Measurements from ENCODE around the gene KRT10. TPM values are rescaled to one million over a fixed set of nuclear protein-coding genes. Genes with fewer than 3 reads are reported as not detected.

Gene KRT10
- total RNA-seq, 1 experiment from 2014 or later: 62.3 TPM

GRCh38 chr17:40778461-40778860 is 44.0 kb downstream of the KRT10 start:
- POLR2A ChIA-PET: no interaction called here
- no TSS peak for BruUV-seq (replicated peaks)
- RAD21 ChIA-PET (ENCODE audit: low non-redundant PET in 1 of 2, low total read pairs in 2 of 2, uncharacterized antibody in 2 of 2, unreplicated experiment in 2 of 2): no interaction called here
- no peak overlapping the region for H3K27ac ChIP-seq (ENCODE audit: low read depth, low read length)
- H3K27me3 ChIP-seq (ENCODE audit: insufficient read depth, low read length): no peaks in the 10 kb centered on the region
- no peak overlapping the region for H3K4me3 ChIP-seq (replicated peaks in 1 of 2; ENCODE audit: low read depth in 1 of 2, low read length in 2 of 2)
- CTCF ChIA-PET: no interaction called here
- H3K4me1 ChIP-seq (ENCODE audit: control insufficient read depth in 1 of 2, insufficient read depth in 2 of 2, low read length in 2 of 2): no peaks in the 10 kb centered on the region
- ATAC-seq: no peak
- TF ChIP-seq TCF7L2 (IDR thresholded peaks at IDR 0.05; ENCODE audit: borderline replicate concordance, extremely low read depth, insufficient read depth, insufficient read length) (no peak), POLR2AphosphoS5 (IDR thresholded peaks at IDR 0.05; ENCODE audit: low read depth, low read length) (no peak), SRF (IDR thresholded peaks at IDR 0.05; ENCODE audit: low read depth) (no peak), MAX (IDR thresholded peaks at IDR 0.05) (no peak), EZH2 (IDR thresholded peaks at IDR 0.05) (no peak), ZBTB33 (IDR thresholded peaks at IDR 0.05; ENCODE audit: extremely low read depth, insufficient replicate concordance, low read length) (no peak), EZH2phosphoT487 (IDR thresholded peaks at IDR 0.05; ENCODE audit: borderline replicate concordance) (no peak), CEBPB (IDR thresholded peaks at IDR 0.05; ENCODE audit: low read depth) (no peak), JUND (IDR thresholded peaks at IDR 0.05) (no peak)
- TF ChIP-seq, protein P1, sequence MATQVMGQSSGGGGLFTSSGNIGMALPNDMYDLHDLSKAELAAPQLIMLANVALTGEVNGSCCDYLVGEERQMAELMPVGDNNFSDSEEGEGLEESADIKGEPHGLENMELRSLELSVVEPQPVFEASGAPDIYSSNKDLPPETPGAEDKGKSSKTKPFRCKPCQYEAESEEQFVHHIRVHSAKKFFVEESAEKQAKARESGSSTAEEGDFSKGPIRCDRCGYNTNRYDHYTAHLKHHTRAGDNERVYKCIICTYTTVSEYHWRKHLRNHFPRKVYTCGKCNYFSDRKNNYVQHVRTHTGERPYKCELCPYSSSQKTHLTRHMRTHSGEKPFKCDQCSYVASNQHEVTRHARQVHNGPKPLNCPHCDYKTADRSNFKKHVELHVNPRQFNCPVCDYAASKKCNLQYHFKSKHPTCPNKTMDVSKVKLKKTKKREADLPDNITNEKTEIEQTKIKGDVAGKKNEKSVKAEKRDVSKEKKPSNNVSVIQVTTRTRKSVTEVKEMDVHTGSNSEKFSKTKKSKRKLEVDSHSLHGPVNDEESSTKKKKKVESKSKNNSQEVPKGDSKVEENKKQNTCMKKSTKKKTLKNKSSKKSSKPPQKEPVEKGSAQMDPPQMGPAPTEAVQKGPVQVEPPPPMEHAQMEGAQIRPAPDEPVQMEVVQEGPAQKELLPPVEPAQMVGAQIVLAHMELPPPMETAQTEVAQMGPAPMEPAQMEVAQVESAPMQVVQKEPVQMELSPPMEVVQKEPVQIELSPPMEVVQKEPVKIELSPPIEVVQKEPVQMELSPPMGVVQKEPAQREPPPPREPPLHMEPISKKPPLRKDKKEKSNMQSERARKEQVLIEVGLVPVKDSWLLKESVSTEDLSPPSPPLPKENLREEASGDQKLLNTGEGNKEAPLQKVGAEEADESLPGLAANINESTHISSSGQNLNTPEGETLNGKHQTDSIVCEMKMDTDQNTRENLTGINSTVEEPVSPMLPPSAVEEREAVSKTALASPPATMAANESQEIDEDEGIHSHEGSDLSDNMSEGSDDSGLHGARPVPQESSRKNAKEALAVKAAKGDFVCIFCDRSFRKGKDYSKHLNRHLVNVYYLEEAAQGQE (IDR thresholded peaks at IDR 0.05; ENCODE audit: low read depth): no peak
- TF ChIP-seq, protein P2, sequence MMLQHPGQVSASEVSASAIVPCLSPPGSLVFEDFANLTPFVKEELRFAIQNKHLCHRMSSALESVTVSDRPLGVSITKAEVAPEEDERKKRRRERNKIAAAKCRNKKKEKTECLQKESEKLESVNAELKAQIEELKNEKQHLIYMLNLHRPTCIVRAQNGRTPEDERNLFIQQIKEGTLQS (IDR thresholded peaks at IDR 0.05): no peak
- no peak overlapping the region for H2AFZ ChIP-seq (ENCODE audit: low read depth, low read length, poor library complexity, severe bottlenecking)
- no peak overlapping the region for H3K4me2 ChIP-seq (ENCODE audit: low read length)
- no peak for DNase-seq (ENCODE audit: low read depth, low spot score)
- H3K9me2 ChIP-seq (ENCODE audit: insufficient read depth): no peaks in the 10 kb centered on the region
- H3K9me3 ChIP-seq (ENCODE audit: control insufficient read depth in 1 of 2, insufficient read depth in 1 of 2, low read depth in 1 of 2, low read length in 2 of 2): no peaks in the 10 kb centered on the region
- no peak overlapping the region for H3K9ac ChIP-seq (ENCODE audit: low read length)
- no peaks in the 10 kb centered on the region for H3K79me2 ChIP-seq (ENCODE audit: insufficient read depth, low read length)
- intact Hi-C loops (cut with micrococcal nuclease): no loop called here
- H4K20me1 ChIP-seq (ENCODE audit: insufficient read depth): no peaks in the 10 kb centered on the region
- no peaks in the 10 kb centered on the region for H3K36me3 ChIP-seq (ENCODE audit: control insufficient read depth in 1 of 2, insufficient read depth in 2 of 2, low read length in 2 of 2)
